Measurements from ENCODE around the gene SUDS3. TPM values are rescaled to one million over a fixed set of nuclear protein-coding genes. Genes with fewer than 3 reads are reported as not detected.

The SUDS3 gene
- total RNA-seq, 1 donor from 2014 or later, result 28.8 TPM

DNA sequence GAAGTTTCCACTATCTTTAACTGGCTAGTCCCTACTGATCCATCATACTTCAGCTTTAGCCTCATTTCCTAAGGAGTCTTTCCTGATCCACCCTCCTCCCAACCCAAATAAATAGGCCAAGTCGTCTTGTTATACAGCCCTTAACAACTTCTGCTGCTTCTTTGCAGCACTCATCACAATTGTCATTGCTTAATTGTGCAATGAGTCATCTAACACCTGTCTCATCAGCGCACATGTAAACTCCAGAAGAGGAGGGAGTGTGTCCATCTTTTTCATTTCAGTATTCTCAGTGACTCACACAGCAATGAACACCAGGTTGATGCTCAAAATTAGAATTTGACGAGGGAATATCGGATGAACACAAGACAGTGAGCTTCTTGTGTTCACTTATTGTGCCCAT, 87.3 kb downstream of the SUDS3 start:
- no peak for ATAC-seq
- no peaks in the 10 kb centered on the region for H3K27me3 ChIP-seq
- no peaks in the 10 kb centered on the region for H3K36me3 ChIP-seq
- DNase-seq, result no peak
- no peak for TF ChIP-seq CTCF (IDR thresholded peaks at IDR 0.05)
- H3K4me3 ChIP-seq, result no peak overlapping the region
- no peaks in the 10 kb centered on the region for H3K4me1 ChIP-seq
- intact Hi-C loops (cut with DNase I), result no loop called here
- no peaks in the 10 kb centered on the region for H3K9me3 ChIP-seq
- H3K27ac ChIP-seq, result no peak overlapping the region

- H3K27ac ChIP-seq, result no peak overlapping the region
- no peak overlapping the region for H3K4me3 ChIP-seq
- TF ChIP-seq CTCF (IDR thresholded peaks at IDR 0.05), result no peak
- no peaks in the 10 kb centered on the region for H3K36me3 ChIP-seq
- no peak for DNase-seq
- H3K4me1 ChIP-seq, result no peaks in the 10 kb centered on the region
- H3K9me3 ChIP-seq, result no peaks in the 10 kb centered on the region
- H3K27me3 ChIP-seq, result no peaks in the 10 kb centered on the region
- intact Hi-C loops (cut with DNase I), result no loop called here
- ATAC-seq, result no peak
Measured at GRCh38 chr12:118465706-118466105, 89.4 kb downstream of the SUDS3 start.

Other genes with a start within 250 kb of the SUDS3 start
- 223 TPM for gene PEBP1, start 240.4 kb upstream of the SUDS3 start, total RNA-seq
- 64.1 TPM for gene TAOK3, start 3.6 kb upstream of the SUDS3 start, total RNA-seq

All from upper lobe of right lung (tissue), 1 donor.